ENCODE measurements around the gene FTH1.

DNA sequence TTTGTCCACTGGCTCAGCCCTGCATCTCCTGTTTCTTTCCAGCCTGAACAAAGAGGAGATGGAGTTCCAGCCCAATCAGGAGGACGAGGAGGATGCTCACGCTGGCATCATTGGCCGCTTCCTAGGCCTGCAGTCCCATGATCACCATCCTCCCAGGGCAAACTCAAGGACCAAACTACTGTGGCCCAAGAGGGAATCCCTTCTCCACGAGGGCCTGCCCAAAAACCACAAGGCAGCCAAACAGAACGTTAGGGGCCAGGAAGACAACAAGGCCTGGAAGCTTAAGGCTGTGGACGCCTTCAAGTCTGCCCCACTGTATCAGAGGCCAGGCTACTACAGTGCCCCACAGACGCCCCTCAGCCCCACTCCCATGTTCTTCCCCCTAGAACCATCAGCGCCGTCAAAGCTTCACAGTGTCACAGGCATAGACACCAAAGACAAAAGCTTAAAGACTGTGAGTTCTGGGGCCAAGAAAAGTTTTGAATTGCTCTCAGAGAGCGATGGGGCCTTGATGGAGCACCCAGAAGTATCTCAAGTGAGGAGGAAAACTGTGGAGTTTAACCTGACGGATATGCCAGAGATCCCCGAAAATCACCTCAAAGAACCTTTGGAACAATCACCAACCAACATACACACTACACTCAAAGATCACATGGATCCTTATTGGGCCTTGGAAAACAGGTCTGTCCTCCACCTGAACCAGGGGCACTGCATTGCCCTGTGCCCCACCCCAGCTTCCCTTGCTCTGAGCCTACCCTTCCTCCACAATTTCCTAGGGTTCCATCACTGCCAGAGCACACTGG, 5.0 kb downstream of the FTH1 start:
- TF ChIP-seq MXI1 (conservative IDR thresholded peaks at IDR 0.05; ENCODE audit: poor library complexity, severe bottlenecking) (no peak), EP300 (conservative IDR thresholded peaks at IDR 0.05; ENCODE audit: poor library complexity, severe bottlenecking) (no peak), EZH2 (IDR thresholded peaks at IDR 0.05; ENCODE audit: borderline replicate concordance, insufficient read depth, low read length, poor library complexity, severe bottlenecking) (no peak), RAD21 (conservative IDR thresholded peaks at IDR 0.05) (no peak), REST (IDR thresholded peaks at IDR 0.05; ENCODE audit: borderline replicate concordance) (no peak), POLR2AphosphoS5 (IDR thresholded peaks at IDR 0.05) (no peak)
- TF ChIP-seq, protein P1, sequence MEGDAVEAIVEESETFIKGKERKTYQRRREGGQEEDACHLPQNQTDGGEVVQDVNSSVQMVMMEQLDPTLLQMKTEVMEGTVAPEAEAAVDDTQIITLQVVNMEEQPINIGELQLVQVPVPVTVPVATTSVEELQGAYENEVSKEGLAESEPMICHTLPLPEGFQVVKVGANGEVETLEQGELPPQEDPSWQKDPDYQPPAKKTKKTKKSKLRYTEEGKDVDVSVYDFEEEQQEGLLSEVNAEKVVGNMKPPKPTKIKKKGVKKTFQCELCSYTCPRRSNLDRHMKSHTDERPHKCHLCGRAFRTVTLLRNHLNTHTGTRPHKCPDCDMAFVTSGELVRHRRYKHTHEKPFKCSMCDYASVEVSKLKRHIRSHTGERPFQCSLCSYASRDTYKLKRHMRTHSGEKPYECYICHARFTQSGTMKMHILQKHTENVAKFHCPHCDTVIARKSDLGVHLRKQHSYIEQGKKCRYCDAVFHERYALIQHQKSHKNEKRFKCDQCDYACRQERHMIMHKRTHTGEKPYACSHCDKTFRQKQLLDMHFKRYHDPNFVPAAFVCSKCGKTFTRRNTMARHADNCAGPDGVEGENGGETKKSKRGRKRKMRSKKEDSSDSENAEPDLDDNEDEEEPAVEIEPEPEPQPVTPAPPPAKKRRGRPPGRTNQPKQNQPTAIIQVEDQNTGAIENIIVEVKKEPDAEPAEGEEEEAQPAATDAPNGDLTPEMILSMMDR (IDR thresholded peaks at IDR 0.05; ENCODE audit: poor library complexity, severe bottlenecking) = no peak
